Renal cortex interstitium (tissue), 11 donors: ENCODE measurements around the gene SCTR. TPM values are rescaled to one million over a fixed set of nuclear protein-coding genes. Genes with fewer than 3 reads are reported as not detected.

ENCODE experiments used
- DNase-seq, 11 donors: peaks; one replicate each; pipeline ENCODE4 v3.0.0-alpha.2; 2013; ENCODE audit warnings: low read depth in 9 of 11, low spot score in 4 of 11; ENCODE audit errors: extremely low read depth in 1 of 11
- polyA plus RNA-seq, 3 donors: library from polyadenylated mRNA; unstranded; fragments of 120-200 nt; gene quantifications; one replicate each; pipeline ENCODE4 v1.2.1, GENCODE V29; 2013; ENCODE audit not compliant: insufficient read length in 3 of 3

The SCTR gene
- polyA plus RNA-seq, 3 donors = 9.4 to 27.4 (median 9.6) TPM

GRCh38 chr2:119463136-119463535 is 61.1 kb downstream of the SCTR start:
- no peak for DNase-seq

- no peak for DNase-seq
These were observed 61.7 kb downstream of the SCTR start for GRCh38 chr2:119462574-119462973.

DNA sequence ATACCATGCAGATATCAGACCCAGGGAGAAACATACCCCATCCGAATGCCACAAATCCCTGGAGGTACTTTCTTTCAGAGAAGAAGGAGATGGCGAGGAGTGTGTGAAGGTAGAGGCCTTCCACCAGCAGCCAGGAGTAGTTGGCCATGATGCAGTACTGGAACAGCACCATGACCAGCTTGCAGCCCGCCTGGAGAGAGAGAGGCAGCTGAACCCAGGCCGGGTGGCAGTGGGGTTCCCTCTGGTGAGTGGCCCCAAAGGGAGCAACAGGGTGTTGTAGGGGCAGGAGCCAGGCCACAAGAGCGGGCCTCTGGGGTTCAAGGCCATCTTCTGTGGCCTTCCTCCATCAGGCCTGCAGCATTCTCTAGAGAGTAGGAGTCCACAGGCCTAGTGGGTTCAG is 62.5 kb downstream of the SCTR start:
- DNase-seq = no peak

DNA sequence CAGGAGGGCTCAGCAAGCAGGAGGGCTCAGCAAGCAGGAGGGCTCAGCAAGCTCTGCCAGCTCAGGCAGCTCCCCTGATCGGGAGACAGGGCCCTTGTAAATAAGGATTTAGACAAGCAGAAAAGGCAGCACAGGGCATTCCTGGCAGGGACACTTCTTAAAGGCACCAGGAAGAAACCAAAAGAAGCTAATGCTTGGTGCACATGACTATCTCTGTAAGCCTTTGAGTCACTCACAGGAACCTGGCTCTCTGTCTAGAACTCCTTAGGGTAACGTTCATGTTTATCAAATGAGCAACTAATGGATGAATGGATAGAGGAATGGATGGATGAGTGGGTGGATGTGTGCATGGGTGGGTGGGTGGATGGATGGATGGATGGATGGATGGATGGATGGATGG is 64.2 kb downstream of the SCTR start:
- no peak for DNase-seq

DNA sequence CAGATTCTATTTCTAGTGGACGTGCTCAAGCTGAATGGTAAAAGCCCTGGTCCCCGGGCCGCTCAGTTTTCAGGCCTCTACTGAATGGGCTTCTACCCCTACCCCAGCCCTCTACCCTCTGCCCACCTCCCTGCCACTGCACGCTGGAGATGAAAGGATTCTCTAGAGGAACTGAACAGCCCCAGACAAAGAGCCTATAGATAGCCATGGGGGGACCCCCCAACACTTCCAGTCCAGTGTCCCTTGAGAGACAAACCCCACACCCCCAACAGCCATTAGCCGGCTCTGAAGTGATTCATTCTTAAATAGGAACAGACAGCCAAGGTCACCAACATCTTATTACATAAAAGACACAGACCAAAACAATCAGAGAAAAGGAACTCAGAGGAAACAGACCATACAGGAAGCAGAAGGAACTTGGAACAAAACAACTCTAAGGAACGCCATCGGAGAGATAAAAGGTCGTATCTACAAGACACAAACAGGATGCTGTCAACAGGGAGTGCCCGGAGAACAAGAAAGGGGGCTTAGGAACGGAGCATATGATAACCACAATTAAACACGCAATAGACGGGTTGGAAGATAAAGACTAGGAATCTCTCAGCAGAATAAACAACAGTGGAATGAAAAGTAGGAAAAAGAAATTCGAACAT is 69.1 kb downstream of the SCTR start:
- no peak for DNase-seq

- DNase-seq = no peak
These were observed 70.2 kb downstream of the SCTR start for GRCh38 chr2:119453972-119454593.

- DNase-seq = no peak
These were observed 72.8 kb downstream of the SCTR start for GRCh38 chr2:119451336-119452050.

DNA sequence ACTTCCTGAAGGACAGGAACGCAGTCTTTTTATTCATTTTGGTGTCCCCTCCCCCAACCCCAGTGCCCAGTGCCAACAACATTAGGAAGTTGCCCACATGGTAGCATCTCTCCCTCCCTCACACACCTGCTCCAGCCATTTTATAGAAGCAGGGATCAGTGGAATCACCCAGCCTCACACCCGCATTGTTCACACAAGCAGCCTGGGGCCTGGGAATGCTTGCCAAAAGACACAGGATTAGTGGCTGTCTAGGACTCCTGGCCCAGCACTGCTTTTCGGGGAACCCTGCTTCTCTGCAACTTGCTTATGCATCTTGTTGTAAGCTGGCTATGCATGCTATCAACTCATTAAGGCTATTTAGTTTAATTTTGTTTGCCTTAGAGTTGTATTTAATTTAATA is 74.8 kb downstream of the SCTR start:
- DNase-seq = no peak

- no peak for DNase-seq
These were observed 75.7 kb downstream of the SCTR start for GRCh38 chr2:119448427-119449141.

- DNase-seq = no peak
These were observed 78.2 kb downstream of the SCTR start for GRCh38 chr2:119446037-119446436.

DNA sequence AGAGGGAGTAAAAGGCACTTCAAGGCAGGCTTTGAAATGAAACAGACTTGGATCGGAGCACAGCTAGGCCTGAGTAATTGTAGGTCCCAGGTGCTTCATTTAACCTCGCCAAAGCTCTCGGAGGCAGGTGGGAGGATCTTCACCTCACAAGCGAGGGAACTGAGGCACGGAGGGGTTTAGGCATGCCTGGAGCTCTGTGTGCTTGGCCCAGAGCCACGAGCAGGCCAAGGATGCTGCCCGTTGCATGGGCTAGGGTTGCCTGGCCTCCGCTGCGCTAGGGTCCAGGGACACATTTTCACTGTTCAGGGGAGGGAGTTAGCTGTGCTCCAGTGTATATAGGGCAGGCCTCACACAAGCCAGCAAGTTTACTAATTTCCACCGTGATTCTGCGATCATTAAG is 81.4 kb downstream of the SCTR start:
- DNase-seq = no peak

- no peak for DNase-seq
These were observed 82.1 kb downstream of the SCTR start for GRCh38 chr2:119442226-119442619.

DNA sequence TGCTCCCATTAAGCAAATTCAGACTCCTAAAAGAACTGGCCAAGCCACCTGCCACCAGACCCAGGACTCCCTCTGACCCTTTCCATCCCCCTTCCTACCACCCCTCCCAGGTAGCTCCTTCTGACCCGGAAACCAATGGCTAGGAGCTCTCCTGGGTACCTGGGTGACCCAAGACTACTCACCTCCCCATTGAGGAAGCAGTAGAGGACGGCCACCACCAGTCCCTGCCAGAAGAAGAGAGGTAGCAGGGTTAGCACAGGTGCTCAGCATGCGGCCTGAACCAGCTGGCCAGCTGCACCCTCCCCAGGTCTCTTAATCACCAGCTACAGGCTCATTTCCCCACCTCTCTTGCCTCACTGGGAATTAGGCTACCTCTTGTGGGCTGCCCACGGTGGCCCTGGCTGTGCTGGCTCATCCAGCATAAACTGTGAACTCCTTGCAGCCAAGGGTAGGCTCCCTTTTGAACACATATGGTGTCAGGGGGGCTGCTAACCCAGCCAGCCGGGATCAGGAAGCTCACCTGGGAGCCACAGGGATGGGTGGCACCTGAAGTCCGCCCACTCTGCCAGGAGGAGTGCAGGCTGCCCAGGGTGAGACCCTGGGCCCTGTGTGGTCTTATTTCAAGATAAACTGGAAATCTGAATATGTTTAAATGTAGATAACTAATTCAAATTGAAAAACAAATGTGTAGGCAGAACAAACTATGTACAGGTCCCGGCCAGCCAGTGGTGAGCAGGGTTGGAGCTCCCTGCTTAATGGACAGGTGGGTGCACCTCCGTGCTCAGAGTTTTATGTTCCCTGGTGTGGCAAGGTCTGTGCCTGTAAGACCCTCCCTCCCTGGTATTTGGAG is 82.7 kb downstream of the SCTR start:
- no peak for DNase-seq

DNA sequence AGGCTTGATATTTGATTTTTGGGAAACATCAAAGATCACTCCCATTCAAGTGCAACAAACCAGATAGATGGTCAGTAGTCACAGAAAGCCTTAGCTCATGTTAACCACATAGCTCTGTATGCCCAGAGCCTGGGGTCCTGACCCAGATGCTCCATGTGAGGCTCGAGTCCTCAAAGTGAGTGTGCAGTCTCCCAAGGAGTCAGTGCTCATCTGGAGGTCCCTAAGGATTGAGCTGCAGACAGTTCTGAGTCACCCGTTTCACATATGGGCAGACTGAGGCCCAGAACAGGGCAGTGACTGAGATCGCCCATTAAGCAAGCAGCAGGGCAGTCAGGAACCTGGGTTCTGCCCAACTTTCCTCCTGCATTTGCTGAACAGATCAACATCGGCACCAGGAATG is 83.4 kb downstream of the SCTR start:
- DNase-seq = no peak

DNA sequence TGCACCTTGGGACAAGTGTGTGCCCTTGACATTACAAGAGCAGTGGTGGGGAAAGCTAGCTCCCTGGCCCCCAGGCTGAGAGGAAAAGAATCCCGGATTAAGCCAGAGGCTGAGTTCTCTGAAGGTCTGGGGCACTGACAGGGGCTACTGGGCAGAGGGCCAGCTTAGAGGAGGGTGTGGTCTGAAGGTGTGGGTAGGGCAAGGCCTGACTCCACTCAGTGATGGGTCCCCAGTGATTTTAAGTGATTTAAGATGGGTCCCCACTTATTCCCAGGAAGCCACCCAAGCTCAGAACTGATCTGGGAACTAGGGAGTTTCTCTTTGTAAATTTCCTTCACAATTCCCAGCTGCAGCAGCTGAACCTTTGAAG is 83.8 kb downstream of the SCTR start:
- no peak for DNase-seq

GRCh38 chr2:119439574-119440500 is 84.4 kb downstream of the SCTR start:
- no peak for DNase-seq

DNA sequence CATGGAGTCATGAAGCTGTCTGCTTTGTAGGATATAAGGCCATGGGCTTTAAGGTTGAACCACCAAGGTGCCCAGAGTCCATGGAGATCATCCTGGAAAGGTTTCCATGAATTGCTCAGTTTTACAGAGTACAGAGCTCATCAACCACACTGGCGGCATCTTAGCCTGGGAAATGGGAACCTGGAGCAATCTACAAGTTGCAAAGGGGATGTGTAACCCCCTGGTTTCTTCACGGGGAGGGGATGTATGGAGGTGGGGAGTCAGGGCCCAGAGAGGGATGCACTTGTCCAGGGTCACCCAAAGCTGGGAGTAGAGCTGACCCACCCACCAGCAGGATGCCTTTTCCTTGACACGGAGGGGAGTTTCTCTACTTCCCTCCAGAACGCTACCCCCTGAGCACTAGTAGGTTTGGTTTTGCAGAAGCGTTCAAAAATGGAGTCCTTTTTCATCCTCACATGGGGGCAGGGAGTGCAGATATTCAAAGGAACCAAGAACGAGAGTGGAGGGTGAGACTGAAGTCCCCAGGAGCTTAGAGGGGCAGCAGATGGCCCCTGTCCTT is 85.5 kb downstream of the SCTR start:
- DNase-seq = no peak

DNA sequence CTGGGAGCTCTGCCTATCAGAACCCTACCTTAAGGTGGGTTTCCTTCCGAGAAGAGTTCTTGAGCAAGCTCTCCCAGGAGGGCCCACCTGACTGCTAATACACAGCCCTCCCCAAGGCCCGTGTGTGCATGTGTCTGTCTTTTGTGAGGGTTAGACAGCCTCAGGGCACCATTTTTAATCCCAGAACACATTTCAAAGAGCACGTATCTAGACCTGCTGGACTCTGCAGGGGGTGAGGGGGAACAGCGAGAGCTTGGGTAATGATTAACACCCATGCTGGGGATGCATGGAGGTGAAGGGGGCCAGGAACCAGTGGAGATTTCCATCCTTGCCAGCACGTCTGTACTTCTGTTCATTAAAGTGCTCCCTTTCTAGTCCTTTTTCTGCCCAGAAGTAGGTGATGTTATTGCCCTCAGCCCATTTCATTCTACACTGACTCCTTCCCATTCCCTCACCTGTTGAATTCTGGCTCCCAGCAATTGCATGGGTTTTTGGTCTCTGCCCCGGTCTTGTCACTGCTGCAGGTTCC is 86.1 kb downstream of the SCTR start:
- no peak for DNase-seq
